DMS 273 (cell line): ENCODE data around the gene RYR3.

Experiments used
- DNase-seq: peaks from one replicate; lab custom pipeline; 2025; ENCODE audit not compliant: unreplicated experiment; lab: John Stamatoyannopoulos, UW

RYR3 gene

DNA sequence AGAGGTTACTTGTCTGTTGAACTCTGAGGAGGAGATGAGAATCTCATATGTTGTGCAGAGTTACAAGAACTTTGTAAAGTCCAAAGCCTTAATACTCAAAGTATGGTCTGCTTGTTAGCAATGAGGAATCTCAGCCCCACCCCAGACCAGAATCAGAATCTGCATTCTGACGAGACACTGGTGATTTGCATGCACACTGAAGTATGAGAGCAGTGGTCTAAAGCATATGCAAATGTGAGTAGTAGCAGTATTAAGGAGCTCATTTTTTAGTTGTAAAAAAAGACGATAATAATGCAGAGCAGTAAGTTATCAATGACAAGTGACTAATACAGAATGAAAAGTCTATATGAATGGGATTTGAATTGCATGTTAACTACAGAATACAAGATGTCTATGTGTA, 327.7 kb downstream of the RYR3 start:
- DNase-seq, result no peak

DNA sequence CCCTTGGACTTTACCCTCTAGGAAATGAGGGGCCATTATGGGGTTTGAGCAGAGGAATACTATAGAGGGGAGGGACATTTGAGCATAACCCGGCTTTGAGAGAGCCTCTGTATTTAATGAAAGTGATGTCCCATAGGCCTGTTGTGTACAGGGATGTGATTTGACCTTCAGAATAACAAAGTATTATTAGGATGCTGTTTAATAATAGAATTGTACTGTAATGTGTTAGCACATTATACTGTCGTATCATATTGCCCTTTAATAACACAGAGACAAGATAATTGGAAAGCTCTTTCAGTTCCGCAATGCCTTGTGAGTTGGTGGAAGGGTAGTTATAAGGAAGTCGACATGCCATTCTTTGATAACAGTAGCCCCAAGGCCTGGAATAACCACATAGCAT, 328.3 kb downstream of the RYR3 start:
- no peak for DNase-seq

DNA sequence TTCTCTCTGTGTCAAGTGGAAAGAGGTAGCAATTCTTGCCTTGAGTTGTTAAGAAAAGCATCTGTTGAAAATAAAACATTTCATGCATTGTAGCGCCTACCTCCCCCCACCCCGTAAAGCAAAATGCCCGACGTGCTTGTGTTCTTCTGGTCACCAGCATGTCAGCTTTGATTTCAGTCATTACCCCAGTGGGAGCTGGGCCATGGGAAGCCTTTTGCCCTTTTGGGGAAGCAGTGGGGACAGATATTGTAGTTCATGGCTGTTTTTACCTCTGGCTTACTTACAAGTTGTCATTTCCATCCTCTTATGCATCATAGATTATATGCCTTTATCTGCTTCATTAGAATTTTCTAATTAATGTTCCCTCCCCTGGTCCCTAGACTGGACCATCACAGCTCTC, 328.7 kb downstream of the RYR3 start:
- no peak for DNase-seq

DNA sequence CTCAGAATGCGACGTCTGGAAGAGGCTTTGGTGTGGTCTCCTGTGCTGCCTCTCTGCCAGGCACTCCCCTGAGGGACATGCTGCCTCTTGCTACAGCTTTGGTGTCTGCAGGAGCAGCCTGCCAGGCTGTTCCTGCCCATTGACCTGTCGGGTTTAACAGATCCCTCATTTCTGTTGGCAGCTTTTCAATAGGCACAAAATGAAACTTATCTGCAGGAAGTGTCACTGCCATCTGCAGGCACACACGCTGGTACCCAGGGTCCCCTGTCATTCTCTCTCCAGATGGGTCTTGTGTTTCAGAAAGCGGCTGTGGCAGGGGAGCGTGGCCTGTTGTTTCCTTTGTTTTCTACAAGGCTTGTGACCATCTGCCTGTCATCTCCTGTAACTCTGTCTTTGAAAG, 329.2 kb downstream of the RYR3 start:
- DNase-seq, result peak; percentile 15

DNA sequence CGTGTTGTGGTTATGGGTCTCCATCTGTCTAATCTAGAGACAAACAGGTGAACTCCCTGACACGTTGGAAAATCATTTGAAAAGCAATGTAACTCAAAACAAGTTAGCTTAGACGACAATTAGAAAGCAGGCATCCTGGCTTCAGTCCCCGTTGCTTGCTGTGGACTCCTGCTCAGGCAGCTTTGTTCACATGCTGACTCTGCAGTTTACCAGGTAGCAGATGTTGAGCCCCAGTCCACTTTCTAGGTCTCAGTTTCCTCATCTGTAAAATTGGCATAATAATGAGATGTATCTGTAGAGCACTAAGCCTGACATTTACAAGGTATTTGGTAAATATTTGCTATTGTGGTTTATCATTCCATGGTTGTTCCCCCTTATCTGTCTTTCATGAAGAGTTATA, 330.3 kb downstream of the RYR3 start:
- DNase-seq, result no peak

DNA sequence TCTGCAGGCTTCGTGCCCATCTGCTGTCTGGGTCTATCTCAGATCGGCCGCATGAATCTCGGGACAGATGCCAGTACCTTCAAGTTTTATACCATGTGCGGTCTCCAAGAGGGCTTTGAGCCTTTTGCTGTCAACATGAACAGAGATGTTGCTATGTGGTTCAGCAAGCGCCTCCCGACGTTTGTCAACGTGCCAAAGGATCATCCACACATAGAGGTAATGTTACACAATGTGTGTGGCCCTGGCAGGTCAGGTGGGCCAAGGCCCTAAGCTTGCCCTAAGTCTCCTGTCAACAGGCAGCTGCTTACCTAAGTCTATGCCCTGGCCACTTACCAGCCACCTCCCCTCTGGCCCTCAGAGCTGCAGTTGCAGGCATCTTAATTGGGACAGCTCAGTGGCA, 333.5 kb downstream of the RYR3 start:
- peak; percentile 26 for DNase-seq

DNA sequence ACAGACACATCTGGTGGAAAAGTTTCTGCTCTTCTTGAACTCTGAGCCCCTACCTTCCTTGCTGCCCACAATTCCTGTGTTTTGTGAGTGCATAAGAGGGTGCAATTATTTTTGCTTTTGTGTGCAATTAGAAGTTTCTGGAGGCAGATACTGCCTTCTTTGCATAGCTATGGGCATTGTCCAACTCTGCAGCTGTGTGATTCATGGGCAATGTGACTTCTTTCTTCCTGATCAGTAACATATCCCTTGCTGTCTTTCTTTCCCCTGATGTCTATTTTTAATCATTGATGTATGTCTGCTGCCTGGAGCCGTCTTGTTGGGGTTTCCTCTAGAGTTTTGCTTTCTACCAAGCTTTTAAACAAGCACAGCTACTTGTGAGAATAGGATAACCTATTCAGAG, 336.0 kb downstream of the RYR3 start:
- DNase-seq, result no peak

DNA sequence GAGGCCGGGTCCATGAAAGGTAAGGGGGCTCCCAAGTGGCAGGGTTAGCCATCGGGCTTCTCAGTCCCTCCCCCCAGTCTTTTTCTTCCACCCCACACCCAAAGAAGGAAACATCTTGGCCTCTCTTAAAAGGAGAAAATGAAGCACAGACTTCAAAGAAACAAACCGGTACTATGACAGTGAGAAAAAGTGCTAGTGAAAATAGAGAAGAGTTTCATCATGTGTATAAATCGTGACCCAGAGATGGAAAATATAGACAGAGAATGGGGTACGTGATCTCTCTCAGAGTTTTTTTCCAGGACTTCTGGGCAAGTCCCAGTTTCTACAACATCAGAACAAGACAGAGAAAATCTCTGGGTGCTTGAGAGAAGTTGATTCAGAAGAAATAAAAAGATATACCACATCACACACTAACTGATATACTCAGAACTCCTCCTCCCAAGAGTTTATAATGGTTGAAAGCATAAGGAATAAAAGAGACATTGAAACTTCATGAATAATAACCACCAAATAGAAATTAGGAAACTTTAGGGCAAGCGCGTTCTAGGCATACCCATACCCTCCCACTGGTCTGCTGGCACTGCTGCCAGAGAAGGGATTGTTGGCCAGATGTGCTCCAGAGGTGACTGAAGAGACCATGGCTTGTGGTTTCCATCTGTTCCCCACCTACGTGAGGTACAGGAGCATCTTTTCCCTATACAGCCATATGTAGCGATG, 338.6 kb downstream of the RYR3 start:
- DNase-seq, result no peak

DNA sequence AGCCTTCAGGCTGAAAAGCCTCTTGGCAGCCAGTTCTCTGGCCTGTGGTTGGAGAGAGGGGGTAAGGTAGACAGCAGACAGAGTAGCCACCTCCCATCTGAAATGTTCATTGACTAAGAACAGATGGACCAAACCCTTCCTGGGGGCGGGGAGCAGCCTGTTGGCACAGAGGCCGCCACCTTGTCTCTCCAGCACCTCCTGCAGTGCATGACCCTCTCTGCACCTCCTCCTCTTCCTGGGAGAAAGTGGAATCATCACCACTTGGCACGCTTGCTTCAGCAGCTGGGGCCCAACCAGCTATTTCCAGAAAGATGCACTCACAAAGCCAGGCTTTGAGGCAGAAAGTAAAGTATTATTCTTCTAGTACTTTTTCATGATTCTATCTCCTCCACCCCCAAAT, 344.1 kb downstream of the RYR3 start:
- peak; percentile 83 for DNase-seq

DNA sequence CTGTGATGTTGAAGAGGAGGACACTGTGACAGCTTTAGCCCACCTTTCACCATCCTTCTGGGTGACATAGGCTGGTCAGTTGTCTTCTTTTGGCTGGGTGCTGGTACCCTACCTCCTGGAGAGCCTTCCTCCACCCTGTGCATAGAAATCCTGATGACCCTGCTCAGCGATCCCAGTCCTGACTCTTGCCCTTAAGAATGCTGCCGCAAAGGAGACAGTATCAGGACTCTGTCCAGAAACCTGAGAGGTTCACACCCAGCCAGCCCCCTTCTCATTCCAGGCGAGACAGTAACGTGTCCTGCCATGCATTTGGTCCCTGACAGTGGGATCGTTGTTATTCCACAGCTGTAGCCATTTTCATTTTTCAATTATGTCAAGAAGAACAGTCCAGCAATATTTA, 344.7 kb downstream of the RYR3 start:
- DNase-seq, result no peak

DNA sequence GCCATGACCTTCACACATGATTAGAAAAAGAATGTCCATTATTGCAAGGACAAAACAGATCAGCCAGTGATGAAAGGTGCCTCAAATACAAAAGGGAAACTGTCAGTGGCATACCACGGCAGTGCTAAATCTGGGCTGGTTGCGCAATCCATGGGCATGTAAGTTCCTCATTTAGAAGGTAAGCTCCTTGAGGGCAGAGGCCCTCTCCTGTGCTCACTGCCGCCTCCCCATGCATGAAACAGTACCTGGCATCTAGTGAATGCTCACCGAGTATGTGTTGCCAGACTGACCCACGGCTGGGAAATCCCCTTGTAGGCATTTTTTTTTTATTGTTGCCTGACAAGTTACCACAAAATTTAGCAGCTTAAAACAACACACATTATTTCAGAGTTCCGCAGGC, 345.4 kb downstream of the RYR3 start:
- DNase-seq, result no peak

DNA sequence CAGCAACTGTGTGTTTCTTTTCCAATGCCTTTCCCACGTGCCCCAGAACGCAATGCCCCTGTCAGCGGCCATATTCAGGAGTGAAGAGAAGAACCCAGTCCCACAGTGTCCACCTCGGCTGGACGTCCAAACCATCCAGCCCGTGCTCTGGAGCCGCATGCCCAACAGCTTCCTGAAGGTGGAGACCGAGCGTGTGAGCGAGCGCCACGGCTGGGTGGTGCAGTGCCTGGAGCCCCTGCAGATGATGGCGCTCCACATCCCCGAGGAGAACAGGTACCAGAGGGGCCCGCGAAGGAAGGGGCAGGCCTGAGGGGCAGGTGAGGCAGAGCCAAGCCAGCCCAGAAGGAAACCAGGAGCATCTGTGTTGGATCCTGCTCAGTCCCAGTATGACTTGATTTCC, 349.4 kb downstream of the RYR3 start:
- no peak for DNase-seq

DNA sequence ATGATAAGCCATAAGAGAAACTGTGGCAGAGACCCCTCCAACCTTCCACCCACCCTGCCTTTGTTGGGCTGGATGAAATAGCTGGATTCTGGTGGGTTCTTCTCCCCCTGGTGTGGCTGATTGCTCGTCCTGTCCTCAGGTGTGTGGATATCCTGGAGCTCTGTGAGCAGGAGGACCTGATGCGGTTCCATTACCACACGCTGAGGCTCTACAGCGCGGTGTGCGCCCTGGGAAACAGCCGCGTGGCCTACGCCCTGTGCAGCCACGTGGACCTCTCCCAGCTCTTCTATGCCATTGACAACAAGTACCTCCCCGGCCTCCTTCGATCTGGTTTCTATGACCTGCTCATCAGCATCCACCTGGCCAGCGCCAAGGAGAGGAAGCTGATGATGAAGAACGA, 351.2 kb downstream of the RYR3 start:
- no peak for DNase-seq

DNA sequence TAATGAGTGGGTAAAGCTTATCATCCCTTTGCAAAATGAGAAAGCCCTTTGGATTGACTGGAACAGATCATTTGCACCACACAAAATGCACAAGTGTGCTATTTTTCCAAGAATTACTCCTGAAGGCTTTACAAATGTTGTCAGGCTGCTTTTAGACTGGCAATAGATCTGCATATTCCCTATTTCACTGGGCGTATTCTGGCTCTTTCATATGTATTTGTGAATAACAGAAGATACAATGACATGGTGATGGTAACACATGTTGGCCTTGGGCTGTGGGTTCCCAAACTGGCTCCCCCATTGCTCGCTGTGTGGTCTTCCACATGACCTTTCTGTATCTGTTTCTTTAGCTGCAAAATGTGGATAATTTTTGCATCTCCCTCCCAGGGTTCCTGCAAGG, 354.2 kb downstream of the RYR3 start:
- DNase-seq, result no peak

DNA sequence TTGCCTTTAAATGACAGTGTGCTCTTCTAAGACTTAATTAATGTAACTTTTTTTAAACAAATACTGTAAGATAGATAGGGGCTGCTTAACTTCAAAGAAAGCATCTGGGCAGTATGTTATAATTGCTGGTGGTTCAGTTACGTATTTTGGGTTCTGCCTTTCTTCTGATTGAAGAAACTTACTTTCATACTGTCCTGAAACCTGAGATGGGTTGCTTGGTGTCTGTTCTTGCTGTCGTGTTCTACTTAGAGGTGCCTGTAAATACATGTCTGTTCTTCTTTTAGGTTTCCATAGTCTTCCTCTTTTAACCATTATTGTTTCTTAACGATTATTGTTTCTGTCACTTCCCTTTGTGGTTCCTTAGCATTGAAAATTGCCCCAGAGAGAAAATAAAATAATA, 359.8 kb downstream of the RYR3 start:
- DNase-seq, result no peak

DNA sequence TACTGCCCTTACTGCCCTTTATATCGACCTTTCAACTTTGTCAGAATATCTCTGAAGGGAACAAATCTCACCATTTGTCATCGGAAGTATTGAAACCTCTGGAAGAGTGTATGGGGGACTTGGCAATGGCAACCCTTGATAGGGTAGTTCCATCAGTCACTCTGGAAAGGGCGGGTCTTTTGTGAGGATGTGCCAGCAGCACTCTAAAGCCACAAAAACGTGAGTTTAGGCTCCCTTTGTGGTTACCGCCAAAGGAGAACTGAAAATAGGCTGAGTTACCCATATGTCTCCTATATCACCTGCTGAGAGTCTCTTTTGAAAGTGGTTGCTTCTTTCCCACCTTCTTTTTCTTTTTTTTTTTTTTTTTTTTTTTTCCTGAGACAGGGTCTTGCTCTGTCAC, 360.7 kb downstream of the RYR3 start:
- no peak for DNase-seq

DNA sequence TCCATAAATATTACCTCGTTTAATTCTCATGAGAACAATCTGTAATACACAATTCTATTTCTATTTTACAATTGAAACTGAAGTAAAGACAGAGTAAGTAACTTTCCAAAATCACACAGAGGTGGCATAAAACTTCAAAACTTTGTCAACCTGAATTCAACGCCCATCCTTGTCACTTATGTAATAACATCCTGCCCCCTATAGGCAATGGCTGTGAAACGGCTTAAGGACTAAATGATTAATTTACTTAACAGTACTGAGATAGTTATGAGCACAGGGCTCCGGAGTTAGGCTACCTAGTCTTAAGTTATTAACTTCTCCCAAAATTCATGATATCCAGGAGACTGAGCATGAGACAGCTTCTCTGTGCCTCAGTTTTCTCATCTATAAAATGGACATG, 364.5 kb downstream of the RYR3 start:
- peak; percentile 67 for DNase-seq

DNA sequence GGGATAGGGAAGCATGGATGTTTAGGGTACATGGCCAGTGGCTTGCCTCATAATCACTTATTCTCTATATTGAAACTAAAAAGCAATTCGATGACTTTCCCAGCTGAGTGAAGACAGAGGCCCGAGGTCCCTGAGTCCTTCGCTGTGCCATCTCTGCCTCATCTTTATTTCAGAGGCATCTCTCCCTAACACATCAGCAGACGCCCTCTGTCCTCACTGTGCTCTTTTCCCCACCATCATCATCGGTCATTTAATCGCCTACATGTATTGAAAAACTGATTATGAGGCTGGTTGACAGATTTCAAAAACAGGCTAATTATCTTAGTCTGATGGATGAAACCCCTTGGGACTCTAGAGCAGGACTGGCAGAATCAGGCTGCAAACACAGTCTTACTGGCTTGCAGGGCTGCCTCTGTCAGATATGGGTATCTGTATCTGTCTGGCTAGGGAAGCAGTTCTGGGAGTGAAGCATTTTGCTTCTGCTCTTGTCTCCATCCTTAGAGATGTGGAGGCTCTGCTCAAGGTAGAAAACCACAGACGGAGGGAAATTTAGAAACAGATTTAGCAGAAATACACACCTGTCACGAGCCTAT, 366.6 kb downstream of the RYR3 start:
- DNase-seq, result no peak

DNA sequence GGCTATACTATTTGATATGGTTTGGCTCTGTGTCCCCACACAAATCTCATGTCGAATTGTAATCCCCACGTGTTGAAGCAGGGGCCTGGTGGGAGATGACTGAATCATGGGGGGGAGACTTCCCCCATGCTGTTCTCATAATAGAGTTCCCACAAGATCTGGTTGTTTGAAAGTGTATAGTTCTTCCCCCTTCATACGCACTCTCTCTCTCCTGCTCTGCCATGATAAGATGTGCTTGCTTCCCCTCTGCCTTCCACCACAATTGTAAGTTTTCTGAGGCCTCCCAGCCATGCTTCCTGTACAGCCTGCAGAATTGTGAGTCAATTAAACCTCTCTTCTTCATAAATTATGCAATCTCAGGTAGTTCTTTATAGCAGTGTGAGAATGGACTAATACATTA, 367.4 kb downstream of the RYR3 start:
- DNase-seq, result no peak

DNA sequence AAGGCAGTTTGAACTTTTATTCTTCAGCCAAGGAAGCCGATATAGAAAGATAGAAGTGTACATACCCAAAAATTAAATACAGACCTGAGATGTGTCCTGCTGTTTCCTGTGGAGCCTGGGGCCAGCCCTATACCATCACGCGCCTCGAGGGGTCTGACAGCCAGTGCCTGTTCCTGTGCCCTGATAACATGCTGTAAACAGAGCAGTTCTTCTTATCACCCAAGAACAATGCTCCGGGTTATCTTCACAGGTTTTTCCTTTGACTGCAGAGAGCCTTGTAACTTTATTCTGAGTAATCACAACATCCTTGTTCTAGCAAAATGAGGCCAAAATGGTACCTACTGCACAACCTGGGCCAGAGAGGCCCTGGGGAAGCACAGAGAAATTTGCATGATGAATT, 367.8 kb downstream of the RYR3 start:
- DNase-seq, result no peak

DNA sequence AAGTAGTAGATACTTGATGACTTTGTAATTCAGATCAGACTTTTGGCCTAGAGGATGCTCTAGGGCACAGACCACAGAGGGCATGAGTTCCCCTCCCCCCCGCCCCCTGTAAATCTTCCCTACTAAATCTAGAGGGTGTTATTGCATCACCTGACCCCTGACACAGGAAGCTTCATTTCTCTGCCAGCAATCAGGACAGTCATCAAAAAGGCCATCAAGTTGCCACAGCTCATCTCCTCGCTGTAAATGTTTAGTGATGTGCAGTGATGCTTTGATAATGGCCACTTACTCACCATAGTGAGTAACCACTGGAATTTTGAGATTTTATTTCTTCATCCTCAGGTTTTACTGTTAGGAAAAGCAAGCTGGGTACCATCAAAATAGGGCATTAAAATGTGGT, 368.3 kb downstream of the RYR3 start:
- no peak for DNase-seq

DNA sequence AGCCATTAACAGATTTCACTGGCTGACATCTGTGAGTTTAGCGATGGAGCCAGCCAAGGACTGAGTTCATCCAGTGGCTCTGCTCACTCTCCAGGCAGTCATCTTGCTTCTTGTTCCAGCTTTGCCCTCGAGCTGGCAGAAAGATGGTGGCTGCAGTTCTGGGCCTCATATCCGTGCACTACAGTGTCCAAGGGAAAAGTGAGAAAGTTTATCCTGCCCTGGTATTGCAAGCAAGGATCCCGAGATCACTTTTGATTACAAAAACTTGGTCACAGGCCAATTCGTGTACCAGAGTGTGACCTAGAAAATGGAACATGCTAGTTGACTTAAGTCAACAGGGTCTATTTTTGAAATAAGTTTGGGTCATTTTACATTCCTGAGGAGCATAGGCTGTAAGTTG, 369.6 kb downstream of the RYR3 start:
- no peak for DNase-seq

DNA sequence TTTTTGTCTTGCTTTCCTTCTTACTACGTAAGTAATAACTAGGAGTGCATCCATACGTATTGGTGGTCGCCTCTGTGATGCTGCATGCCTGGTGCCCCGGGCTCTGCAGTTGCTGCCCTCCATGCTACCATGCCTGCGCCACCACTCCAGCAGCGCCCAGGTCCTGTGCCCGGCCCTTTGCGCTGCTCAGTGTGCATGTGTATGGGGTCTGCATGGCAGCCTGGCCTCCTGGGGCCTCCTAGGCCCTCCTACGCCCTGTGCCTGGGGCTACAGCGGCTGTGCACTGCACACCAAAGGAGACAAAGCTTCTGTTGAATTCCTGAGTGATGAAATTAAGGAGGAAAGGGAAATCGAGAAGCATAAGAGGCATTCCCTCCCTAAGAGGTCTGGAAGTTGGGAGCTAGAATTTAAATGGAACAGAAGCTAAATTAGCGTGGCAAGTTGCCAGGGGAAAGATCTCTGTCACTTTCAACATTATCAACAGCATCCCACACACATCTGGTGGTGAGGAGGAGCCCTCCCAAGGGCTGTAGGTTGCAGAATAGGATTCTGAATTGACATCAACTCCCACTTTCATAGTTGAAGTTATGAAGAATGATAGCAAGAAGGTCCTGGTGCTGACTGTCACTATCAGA, 382.5 kb downstream of the RYR3 start:
- peak; percentile 4 for DNase-seq
